ENCODE measurements around the gene PODXL. TPM values are rescaled to one million over a fixed set of nuclear protein-coding genes. Genes with fewer than 3 reads are reported as not detected.

PODXL gene
- polyA plus RNA-seq, 1 donor from 2014 or later, result 4.5 TPM

DNA sequence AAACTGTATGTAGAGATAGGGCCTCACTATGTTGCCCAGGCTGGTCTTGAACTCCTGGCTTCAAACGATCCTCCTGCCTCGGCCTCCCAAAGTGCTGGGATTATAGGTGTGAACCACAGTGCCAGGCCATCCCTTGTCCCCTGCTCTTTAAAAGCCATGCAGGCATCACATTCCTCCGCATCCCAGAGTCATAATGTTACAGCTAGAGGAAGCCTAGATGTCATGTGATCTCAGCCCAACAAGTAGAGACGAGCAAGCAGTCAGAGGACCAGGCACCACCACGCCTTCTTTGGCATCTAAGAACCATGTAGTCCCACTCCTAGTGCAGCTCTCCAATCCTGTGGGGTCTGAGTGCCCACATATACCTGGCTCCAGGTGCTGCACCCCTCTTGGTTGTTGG lies 13.1 kb downstream of the PODXL start:
- Histone ChIP-seq H2AFZ (ENCODE audit: low read depth, low read length) (no peak overlapping the region), H3K9me3 (ENCODE audit: low read length) (no peaks in the 10 kb centered on the region), H3K9ac (ENCODE audit: low read length) (no peak overlapping the region), H3K79me2 (replicated peaks; ENCODE audit: insufficient read depth, low read length) (no peaks in the 10 kb centered on the region), H3K36me3 (ENCODE audit: insufficient read depth, low read length) (no peaks in the 10 kb centered on the region), H3K27me3 (ENCODE audit: insufficient read depth, low read depth, low read length) (no peaks in the 10 kb centered on the region), H3K4me3 (ENCODE audit: low read length) (no peak overlapping the region), H3K4me2 (ENCODE audit: low read length) (no peak overlapping the region), H3K27ac (ENCODE audit: low read length) (no peak overlapping the region), H4K20me1 (ENCODE audit: insufficient read depth) (no peaks in the 10 kb centered on the region), H3F3A (ENCODE audit: insufficient read depth, low read length, poor library complexity, severe bottlenecking) (no peaks in the 10 kb centered on the region), H3K9me2 (ENCODE audit: insufficient read depth, low read length) (no peaks in the 10 kb centered on the region)
- TF ChIP-seq EZH2 (IDR thresholded peaks at IDR 0.05; ENCODE audit: borderline replicate concordance, insufficient read depth, low read length, poor library complexity, severe bottlenecking) (no peak), MXI1 (conservative IDR thresholded peaks at IDR 0.05; ENCODE audit: poor library complexity, severe bottlenecking) (no peak), EP300 (conservative IDR thresholded peaks at IDR 0.05; ENCODE audit: poor library complexity, severe bottlenecking) (no peak)

GRCh38 chr7:131540491-131541162 lies 15.8 kb downstream of the PODXL start:
- Histone ChIP-seq H3K9me2 (ENCODE audit: insufficient read depth, low read length) (no peaks in the 10 kb centered on the region), H3K4me2 (ENCODE audit: low read length) (no peak overlapping the region), H3K27ac (ENCODE audit: low read length) (no peak overlapping the region), H3K79me2 (replicated peaks; ENCODE audit: insufficient read depth, low read length) (no peaks in the 10 kb centered on the region), H3K4me3 (ENCODE audit: low read length) (no peak overlapping the region), H3K27me3 (ENCODE audit: insufficient read depth, low read depth, low read length) (no peaks in the 10 kb centered on the region), H4K20me1 (ENCODE audit: insufficient read depth) (no peaks in the 10 kb centered on the region), H3K36me3 (ENCODE audit: insufficient read depth, low read length) (no peaks in the 10 kb centered on the region), H3K9ac (ENCODE audit: low read length) (no peak overlapping the region), H2AFZ (ENCODE audit: low read depth, low read length) (no peak overlapping the region), H3F3A (ENCODE audit: insufficient read depth, low read length, poor library complexity, severe bottlenecking) (no peaks in the 10 kb centered on the region), H3K9me3 (ENCODE audit: low read length) (no peaks in the 10 kb centered on the region)
- no peak for TF ChIP-seq MXI1 (conservative IDR thresholded peaks at IDR 0.05; ENCODE audit: poor library complexity, severe bottlenecking)

DNA sequence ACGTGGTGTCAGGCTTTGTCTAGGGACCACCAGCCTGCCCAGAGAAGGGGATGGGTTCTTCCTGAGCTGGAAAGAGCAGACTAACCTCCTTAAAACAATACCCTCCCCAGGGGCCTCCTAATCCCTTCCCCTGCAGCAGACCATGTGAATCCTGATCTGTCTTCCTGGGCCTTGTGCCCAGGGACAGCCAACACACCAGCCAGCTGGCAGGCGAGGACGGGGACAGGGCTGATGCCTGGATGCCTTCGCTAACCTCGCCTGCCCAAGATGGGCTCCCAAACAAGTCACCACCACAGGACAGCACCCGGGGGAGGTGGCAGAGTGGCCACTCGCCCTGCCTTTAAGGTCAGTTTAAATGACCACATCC lies 17.6 kb downstream of the PODXL start:
- no peaks in the 10 kb centered on the region for H4K20me1 ChIP-seq (ENCODE audit: insufficient read depth)

More for the DNA sequence above, 17.6 kb downstream of the PODXL start:
- H3K79me2 ChIP-seq (replicated peaks; ENCODE audit: insufficient read depth, low read length), result no peaks in the 10 kb centered on the region
- H3K36me3 ChIP-seq (ENCODE audit: insufficient read depth, low read length), result no peaks in the 10 kb centered on the region
- no peak overlapping the region for H3K9ac ChIP-seq (ENCODE audit: low read length)
- TF ChIP-seq RAD21 (conservative IDR thresholded peaks at IDR 0.05) (no peak), CTCF (IDR thresholded peaks at IDR 0.05; ENCODE audit: poor library complexity, severe bottlenecking) (no peak), SMC3 (conservative IDR thresholded peaks at IDR 0.05; ENCODE audit: poor library complexity) (no peak), EP300 (conservative IDR thresholded peaks at IDR 0.05; ENCODE audit: poor library complexity, severe bottlenecking) (no peak), EZH2 (IDR thresholded peaks at IDR 0.05; ENCODE audit: borderline replicate concordance, insufficient read depth, low read length, poor library complexity, severe bottlenecking) (no peak), POLR2AphosphoS5 (IDR thresholded peaks at IDR 0.05) (no peak), MXI1 (conservative IDR thresholded peaks at IDR 0.05; ENCODE audit: poor library complexity, severe bottlenecking) (no peak), TAF1 (IDR thresholded peaks at IDR 0.05; ENCODE audit: low read depth) (no peak), REST (IDR thresholded peaks at IDR 0.05; ENCODE audit: borderline replicate concordance) (no peak)
- H3K4me2 ChIP-seq (ENCODE audit: low read length), result no peak overlapping the region
- no peaks in the 10 kb centered on the region for H3F3A ChIP-seq (ENCODE audit: insufficient read depth, low read length, poor library complexity, severe bottlenecking)
- H2AFZ ChIP-seq (ENCODE audit: low read depth, low read length), result no peak overlapping the region
- no peak overlapping the region for H3K4me3 ChIP-seq (ENCODE audit: low read length)
- no peaks in the 10 kb centered on the region for H3K27me3 ChIP-seq (ENCODE audit: insufficient read depth, low read depth, low read length)
- no peaks in the 10 kb centered on the region for H3K9me3 ChIP-seq (ENCODE audit: low read length)
- no peak overlapping the region for H3K27ac ChIP-seq (ENCODE audit: low read length)
- H3K9me2 ChIP-seq (ENCODE audit: insufficient read depth, low read length), result no peaks in the 10 kb centered on the region

Data from neural cell (in vitro differentiated cells).